Measurements from ENCODE around the gene LRMDA.
"Not testable (repeated sequence)": the region's sequence is repeated elsewhere in the genome, so short reads cannot be mapped to it uniquely, and the experiment has no call there.

LRMDA gene

DNA sequence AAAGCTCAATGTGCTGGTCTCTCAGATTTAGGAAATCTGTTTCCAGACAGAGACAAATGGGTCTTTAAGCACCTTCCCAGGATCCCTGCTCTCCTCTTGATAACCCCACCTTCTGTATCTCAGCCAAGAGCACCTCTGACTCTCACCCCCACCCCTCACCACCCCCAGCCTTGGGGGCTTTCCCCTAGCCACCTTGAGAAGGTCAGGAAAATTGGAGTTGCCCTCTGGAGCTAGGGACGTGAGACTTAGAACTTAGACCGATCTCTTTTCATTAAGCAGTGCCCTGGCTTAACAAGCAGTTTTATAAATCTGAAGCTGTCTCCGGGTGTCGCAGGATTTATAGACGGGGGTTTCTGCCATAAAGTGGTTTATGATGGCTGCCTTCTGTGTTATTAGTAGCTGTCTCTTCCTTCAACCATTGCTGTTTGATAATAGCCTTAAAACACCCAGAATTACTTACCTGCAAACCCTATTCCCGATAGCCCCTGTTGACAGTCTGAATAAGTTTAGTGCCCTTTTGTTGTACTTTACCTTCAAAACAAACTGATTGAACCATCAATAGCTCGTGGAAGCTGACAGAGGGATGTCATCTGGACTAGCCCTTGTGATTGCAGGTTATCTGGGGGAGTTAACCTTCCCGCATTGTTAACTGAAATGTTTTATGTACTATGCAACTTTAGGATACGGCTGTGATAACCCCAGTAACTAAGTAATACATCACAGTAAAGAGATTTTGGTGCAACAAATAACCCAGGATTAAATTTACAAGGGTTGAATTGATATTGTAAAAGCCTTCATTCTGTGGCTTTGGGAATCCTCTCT is 621.5 kb downstream of the LRMDA start:
- TF ChIP-seq, protein P1, sequence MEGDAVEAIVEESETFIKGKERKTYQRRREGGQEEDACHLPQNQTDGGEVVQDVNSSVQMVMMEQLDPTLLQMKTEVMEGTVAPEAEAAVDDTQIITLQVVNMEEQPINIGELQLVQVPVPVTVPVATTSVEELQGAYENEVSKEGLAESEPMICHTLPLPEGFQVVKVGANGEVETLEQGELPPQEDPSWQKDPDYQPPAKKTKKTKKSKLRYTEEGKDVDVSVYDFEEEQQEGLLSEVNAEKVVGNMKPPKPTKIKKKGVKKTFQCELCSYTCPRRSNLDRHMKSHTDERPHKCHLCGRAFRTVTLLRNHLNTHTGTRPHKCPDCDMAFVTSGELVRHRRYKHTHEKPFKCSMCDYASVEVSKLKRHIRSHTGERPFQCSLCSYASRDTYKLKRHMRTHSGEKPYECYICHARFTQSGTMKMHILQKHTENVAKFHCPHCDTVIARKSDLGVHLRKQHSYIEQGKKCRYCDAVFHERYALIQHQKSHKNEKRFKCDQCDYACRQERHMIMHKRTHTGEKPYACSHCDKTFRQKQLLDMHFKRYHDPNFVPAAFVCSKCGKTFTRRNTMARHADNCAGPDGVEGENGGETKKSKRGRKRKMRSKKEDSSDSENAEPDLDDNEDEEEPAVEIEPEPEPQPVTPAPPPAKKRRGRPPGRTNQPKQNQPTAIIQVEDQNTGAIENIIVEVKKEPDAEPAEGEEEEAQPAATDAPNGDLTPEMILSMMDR (IDR thresholded peaks at IDR 0.05; ENCODE audit: low read depth, low read length) = no peak
- DNase-seq (ENCODE audit: extremely low read depth, low read depth) = no peak

DNA sequence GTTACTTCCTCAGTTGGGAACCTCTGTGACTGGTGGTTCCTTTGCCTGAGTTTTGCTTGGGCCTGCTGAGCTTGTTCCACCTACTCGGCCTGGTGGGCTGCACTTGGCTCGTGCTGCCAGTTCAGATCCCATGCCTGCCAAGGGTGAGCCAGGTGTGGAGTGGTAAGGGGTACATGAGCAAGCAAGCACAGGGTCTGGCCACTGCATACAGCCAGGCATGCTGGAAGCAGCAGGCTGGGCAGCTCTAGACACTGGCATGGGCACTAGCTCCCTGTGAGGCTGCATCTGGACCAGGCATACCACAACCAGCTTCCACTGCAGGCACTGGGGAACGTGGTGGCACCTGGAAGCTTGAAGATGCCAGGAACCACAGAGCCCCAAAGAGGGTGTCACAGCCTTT is 624.0 kb downstream of the LRMDA start:
- TF ChIP-seq, protein P1 (IDR thresholded peaks at IDR 0.05; ENCODE audit: low read depth, low read length) = no peak
- no peak for DNase-seq (ENCODE audit: extremely low read depth, low read depth)

DNA sequence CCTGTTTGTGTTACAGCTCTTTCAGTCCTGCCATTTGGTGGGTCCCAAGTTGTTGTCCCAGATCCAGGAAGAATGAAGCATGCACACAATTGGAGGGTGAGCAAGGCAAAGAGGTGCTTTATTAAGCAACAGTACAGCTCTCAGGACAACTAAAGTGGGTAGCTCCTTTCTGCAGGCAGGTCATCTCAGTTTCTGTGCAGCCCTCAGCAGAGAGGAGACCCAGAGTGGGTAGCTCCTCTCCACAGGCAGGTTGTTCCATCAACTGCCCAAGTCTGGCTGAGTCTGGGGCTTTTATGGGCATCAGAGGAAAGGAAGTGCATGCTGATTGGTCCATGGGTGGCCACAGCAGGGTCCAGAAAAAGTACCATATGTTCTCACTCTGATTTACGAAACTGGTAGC is 624.5 kb downstream of the LRMDA start:
- TF ChIP-seq, protein P1 (IDR thresholded peaks at IDR 0.05; ENCODE audit: low read depth, low read length) = no peak
- DNase-seq (ENCODE audit: extremely low read depth, low read depth) = no peak

DNA sequence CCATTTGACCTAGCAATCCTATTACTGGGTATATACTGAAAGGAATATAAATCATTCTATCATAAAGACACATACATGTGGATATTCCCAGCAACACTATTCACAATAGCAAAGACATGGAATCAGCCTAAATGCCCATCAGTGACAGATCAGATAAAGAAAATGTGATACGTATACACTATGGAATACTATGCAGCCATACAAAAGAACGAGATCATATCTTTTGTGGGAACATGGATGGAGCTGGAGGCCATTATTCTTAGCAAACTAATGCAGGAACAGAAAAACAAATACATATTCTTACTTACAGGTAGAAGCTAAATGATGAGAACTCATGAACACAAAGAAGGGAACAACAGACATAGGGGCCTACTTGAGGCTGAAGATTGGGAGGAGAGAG is 629.6 kb downstream of the LRMDA start:
- DNase-seq (ENCODE audit: extremely low read depth, low read depth) = not testable (repeated sequence)

DNA sequence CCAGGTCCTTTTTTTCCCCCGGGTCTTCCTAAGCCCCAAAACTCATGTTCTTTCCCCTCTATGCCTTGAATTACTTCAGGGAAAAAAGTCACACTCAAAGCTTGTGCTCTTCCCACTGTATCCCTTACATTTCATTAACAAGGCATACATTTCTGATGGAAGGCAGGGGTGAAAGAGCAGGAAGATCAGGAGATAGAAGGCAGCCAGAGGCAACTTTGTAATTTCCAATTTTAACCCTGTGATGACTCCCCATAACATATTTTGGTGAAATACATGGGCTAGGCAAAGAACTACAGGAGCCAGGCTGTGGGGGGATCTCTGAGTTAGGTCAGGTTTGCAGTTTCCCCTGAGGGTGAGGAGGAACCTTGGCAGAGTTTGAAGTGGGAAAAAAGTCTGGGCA is 635.0 kb downstream of the LRMDA start:
- DNase-seq (ENCODE audit: extremely low read depth, low read depth) = no peak

DNA sequence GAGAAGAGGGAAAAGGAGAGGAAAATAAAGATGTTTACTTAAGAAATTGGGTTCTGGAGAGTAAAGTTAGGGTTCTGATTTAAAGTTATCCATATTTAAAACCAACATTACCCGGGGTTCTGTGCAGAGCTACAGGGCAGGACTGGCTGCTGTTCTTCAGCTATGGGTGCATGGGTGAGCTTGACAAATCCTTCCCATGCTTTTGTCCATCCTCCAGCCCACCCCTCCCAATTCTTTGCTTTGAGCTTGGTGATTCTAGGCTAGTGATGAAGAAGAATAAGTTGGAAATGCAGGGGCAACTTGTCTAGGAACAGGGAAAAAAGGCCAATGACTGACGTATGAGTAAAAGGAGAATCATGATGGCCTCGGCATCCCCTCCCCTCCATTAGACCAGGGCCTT is 636.0 kb downstream of the LRMDA start:
- TF ChIP-seq, protein P1 (IDR thresholded peaks at IDR 0.05; ENCODE audit: low read depth, low read length) = no peak
- DNase-seq (ENCODE audit: extremely low read depth, low read depth) = no peak

More for the DNA sequence above, 635.0 kb downstream of the LRMDA start:
- TF ChIP-seq, protein P1 (IDR thresholded peaks at IDR 0.05; ENCODE audit: low read depth, low read length) = no peak

DNA sequence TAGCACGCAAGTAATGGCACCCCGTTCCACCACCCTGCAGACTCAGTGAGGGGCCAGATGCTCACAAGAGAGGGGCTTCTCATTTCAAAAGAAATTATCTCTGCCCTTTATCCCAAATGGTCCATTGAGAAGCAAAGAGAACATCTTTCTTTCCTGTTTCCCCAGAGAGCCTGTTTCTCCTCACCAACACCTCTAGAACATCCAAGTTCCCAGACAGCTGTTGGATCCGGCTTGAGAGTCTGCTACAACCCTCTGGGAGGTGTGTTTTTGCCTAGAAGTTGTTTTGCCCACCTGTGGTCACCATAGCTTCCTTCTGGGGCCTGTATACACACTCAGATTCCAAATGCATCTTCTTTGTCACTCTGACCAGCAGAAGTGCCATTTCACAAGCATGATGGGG is 637.4 kb downstream of the LRMDA start:
- TF ChIP-seq, protein P1 (IDR thresholded peaks at IDR 0.05; ENCODE audit: low read depth, low read length) = no peak
- DNase-seq (ENCODE audit: extremely low read depth, low read depth) = no peak

DNA sequence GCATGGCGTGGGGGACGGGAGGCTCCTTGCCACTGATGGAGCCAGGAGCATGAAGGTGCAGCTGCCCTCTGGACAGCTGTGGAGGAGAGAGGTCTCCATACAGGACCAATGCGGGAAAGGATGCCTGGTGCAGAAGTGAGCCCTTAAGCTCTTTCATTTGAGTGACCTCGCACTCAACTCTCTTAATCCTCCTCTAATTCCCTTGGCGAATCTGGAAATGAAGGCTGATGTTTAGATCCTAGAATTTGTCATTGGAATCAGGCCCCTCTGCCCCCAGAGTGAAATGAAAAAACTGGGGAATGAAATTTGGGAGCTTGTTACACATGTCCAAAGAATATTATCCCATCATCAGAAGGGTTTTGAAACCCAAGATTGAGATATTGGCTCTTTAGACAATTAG is 639.5 kb downstream of the LRMDA start:
- TF ChIP-seq, protein P1 (IDR thresholded peaks at IDR 0.05; ENCODE audit: low read depth, low read length) = no peak
- no peak for DNase-seq (ENCODE audit: extremely low read depth, low read depth)

All from AG09319 (cell line).